K562 (cell line): ENCODE data around the gene ELOVL1. TPM values are rescaled to one million over a fixed set of nuclear protein-coding genes. Genes with fewer than 3 reads are reported as not detected.

Experiments used
- E2F3 ChIP-seq: fragments of 250-450 bp; sonication (Bioruptor Pico); IDR thresholded peaks from 2 replicates; pipeline ENCODE4 v1.4.0; 2020; ENCODE audit warnings: mild to moderate bottlenecking
- E2F6 ChIP-seq, 2 experiments: IDR thresholded peaks; 2 replicates each; pipeline ENCODE4 v1.6.1; 2011; ENCODE audit warnings: borderline replicate concordance in 1 of 2, control low read depth in 1 of 2, low read depth in 1 of 2, low read length in 1 of 2, mild to moderate bottlenecking in 1 of 2, mixed read lengths in 1 of 2, moderate library complexity in 1 of 2; ENCODE audit not compliant: insufficient read depth in 1 of 2, insufficient read length in 1 of 2, poor library complexity in 1 of 2, severe bottlenecking in 1 of 2; ENCODE audit errors: extremely low read depth in 1 of 2
- ELF1 ChIP-seq: fragments of 200-800 bp; sonication (Bioruptor generic); IDR thresholded peaks from 2 replicates; pipeline ENCODE4 v1.6.1; 2016; ENCODE audit warnings: missing genetic modification characterization, missing compliant biosample characterization
- KDM1A ChIP-seq, 2 experiments: fragments of 450-650 bp; IDR thresholded peaks; 2 replicates each; pipeline ENCODE4 v1.6.1; 2016; ENCODE audit warnings: mild to moderate bottlenecking in 2 of 2
- MYNN ChIP-seq, 2 experiments: sonication (generic); formaldehyde crosslinking in 1 of 2; IDR thresholded peaks; 2 replicates each; pipeline versions ENCODE4 v1.5.0 to v1.6.1; 2016 to 2020; ENCODE audit warnings: antibody characterized with exemption in 1 of 2, missing genetic modification reagents in 1 of 2
- SIN3A ChIP-seq, 2 experiments: fragments of 150-350 bp in 1 of 2; IDR thresholded peaks; 2 replicates each; pipeline ENCODE4 v1.6.1; 2011 to 2016; ENCODE audit warnings: borderline replicate concordance in 2 of 2, low read depth in 2 of 2, low read length in 2 of 2, mild to moderate bottlenecking in 2 of 2, moderate library complexity in 2 of 2; ENCODE audit not compliant: control insufficient read depth in 1 of 2
- SIRT6 ChIP-seq: IDR thresholded peaks from one replicate; pipeline ENCODE4 v1.6.1; 2012; ENCODE audit warnings: low read depth, mild to moderate bottlenecking, control low read depth, inconsistent platforms, low read length, moderate library complexity
- SRSF1 ChIP-seq: fragments of 200-400 bp; formaldehyde crosslinking; IDR thresholded peaks from 2 replicates; pipeline ENCODE4 v1.6.1; 2017; ENCODE audit warnings: mild to moderate bottlenecking, low read depth, low read length, moderate library complexity
- ZNF586 ChIP-seq: fragments of 450-650 bp; formaldehyde crosslinking; conservative IDR thresholded peaks from 2 replicates; pipeline ENCODE4 v1.4.0; 2020; ENCODE audit warnings: mild to moderate bottlenecking, moderate library complexity
- ZSCAN32 ChIP-seq: fragments of 450-650 bp; formaldehyde crosslinking; IDR thresholded peaks from 2 replicates; pipeline ENCODE4 v1.4.0; 2020; ENCODE audit warnings: mild to moderate bottlenecking, moderate library complexity
- polyA plus RNA-seq, 8 experiments: library from polyadenylated mRNA; depleted of rRNA in 4 of 8; stranded (reverse) in 5 of 8; unstranded in 3 of 8; fragments of >200 nt; fragmentation: Nextera tagmentation in 2 of 8; fragmentation: Illumina TruSeq in 1 of 8; extraction: Ambion mirVana in 2 of 8; extraction: Trizol in 1 of 8; gene quantifications; 2 replicates each; pipeline versions ENCODE4 v1.2.1 to v1.2.3, GENCODE V29; 2011 to 2014; ENCODE audit warnings: inconsistent platforms in 1 of 8, missing spikeins in 1 of 8
- total RNA-seq, 7 experiments: library from RNA; depleted of rRNA in 6 of 7; stranded (reverse); fragments of >200 nt in 6 of 7; fragmentation: Illumina TruSeq in 2 of 7; extraction: Trizol in 2 of 7; gene quantifications; 2 replicates each; pipeline versions ENCODE4 v1.2.1 to v1.2.3, GENCODE V29; 2011 to 2021; ENCODE audit warnings: low replicate concordance in 1 of 7
- TF ChIP-seq, protein P1 (sequence below): fragments of 450-650 bp; IDR thresholded peaks from 2 replicates; pipeline ENCODE4 v1.6.1; 2017; ENCODE audit warnings: antibody characterized with exemption, mild to moderate bottlenecking
- TF ChIP-seq, protein P2 (sequence below): fragments of 250-450 bp; sonication (Bioruptor Pico); IDR thresholded peaks from 2 replicates; pipeline ENCODE4 v1.4.0; 2020; ENCODE audit warnings: mild to moderate bottlenecking, moderate library complexity
- TF ChIP-seq, protein P3 (sequence below): sonication (generic); formaldehyde crosslinking; IDR thresholded peaks from 2 replicates; pipeline ENCODE4 v1.8.1; 2023; ENCODE audit warnings: missing genetic modification reagents, mild to moderate bottlenecking, borderline replicate concordance

ELOVL1 gene
- total and polyA plus RNA-seq, 9 of the 15 experiments (the other 6 are each of a cell fraction or from before 2014, with no cell fraction given), result 51.0 to 157 (median 70.3) TPM

DNA sequence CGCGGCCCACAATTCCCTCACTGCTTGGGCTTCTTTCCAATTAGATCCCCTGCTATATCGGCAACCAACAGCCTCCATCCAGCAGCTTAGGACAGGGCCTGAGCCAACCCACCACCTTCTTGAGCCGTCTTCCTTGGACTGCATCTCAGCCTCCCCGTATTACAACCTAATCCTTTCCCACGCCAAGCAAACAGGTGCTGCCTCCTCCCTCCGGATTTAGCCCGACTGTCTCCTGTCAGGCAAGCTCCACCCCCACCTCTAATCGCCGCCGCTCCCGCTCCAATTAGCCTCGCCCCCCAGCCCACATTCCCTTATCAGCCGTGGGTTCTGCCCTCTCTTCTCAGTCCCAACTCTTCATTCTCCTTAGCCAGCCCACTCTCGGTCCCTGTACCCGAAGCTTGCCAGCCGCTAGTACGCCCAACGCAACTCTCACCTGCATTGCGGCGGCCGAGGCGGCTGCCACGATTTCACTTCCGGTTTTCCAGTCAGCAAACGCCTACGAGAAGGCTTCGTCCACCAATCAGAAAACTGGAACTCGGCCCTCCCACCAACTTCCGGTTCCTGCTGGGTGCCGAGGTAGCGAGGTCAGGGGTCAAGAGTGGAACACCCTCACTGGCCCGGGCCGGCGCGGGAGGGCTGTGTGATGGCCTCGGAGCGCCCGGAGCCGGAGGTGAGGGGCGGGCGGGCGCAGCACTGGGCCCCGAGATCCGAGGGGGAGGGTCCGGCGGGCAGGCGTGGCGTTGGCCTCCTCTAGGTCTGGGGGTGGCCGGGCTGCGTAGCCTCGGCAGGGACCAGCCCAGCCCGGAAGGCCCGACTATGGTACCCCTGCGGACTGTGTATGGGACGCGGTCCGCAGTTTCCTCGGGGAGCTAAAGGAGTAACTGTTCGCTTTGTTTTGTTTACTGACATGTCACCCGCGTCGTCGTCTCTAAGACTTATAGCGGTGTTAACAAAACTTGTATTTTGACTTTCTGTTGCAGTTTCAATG, 21.8 kb upstream of the ELOVL1 start, which contains the start of the genes MED8 and SZT2 (continued):
- TF ChIP-seq E2F6 (IDR thresholded peaks at IDR 0.05; ENCODE audit: borderline replicate concordance in 1 of 2, extremely low read depth in 1 of 2, insufficient read depth in 1 of 2, insufficient read length in 1 of 2, low read depth in 1 of 2, low read length in 1 of 2, poor library complexity in 1 of 2, severe bottlenecking in 1 of 2) (no peak), SIRT6 (no peak), SIN3A (IDR thresholded peaks at IDR 0.05; ENCODE audit: borderline replicate concordance in 2 of 2, control insufficient read depth in 1 of 2, low read depth in 2 of 2, low read length in 2 of 2) (peak; percentile 90 to 92; a peak in 3 of 4 replicates), ZSCAN32 (no peak), SRSF1 (no peak), ELF1 (peak; percentile 97), KDM1A (IDR thresholded peaks at IDR 0.05) (no peak), E2F3 (CRISPR knock-in tag) (no peak), ZNF586 (CRISPR knock-in tag) (no peak), MYNN (IDR thresholded peaks at IDR 0.05) (no peak), MYNN (CRISPR knock-in tag; IDR thresholded peaks at IDR 0.05) (no peak)
- TF ChIP-seq, protein P1, sequence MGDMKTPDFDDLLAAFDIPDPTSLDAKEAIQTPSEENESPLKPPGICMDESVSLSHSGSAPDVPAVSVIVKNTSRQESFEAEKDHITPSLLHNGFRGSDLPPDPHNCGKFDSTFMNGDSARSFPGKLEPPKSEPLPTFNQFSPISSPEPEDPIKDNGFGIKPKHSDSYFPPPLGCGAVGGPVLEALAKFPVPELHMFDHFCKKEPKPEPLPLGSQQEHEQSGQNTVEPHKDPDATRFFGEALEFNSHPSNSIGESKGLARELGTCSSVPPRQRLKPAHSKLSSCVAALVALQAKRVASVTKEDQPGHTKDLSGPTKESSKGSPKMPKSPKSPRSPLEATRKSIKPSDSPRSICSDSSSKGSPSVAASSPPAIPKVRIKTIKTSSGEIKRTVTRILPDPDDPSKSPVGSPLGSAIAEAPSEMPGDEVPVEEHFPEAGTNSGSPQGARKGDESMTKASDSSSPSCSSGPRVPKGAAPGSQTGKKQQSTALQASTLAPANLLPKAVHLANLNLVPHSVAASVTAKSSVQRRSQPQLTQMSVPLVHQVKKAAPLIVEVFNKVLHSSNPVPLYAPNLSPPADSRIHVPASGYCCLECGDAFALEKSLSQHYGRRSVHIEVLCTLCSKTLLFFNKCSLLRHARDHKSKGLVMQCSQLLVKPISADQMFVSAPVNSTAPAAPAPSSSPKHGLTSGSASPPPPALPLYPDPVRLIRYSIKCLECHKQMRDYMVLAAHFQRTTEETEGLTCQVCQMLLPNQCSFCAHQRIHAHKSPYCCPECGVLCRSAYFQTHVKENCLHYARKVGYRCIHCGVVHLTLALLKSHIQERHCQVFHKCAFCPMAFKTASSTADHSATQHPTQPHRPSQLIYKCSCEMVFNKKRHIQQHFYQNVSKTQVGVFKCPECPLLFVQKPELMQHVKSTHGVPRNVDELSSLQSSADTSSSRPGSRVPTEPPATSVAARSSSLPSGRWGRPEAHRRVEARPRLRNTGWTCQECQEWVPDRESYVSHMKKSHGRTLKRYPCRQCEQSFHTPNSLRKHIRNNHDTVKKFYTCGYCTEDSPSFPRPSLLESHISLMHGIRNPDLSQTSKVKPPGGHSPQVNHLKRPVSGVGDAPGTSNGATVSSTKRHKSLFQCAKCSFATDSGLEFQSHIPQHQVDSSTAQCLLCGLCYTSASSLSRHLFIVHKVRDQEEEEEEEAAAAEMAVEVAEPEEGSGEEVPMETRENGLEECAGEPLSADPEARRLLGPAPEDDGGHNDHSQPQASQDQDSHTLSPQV, result no peak
- TF ChIP-seq, protein P2, sequence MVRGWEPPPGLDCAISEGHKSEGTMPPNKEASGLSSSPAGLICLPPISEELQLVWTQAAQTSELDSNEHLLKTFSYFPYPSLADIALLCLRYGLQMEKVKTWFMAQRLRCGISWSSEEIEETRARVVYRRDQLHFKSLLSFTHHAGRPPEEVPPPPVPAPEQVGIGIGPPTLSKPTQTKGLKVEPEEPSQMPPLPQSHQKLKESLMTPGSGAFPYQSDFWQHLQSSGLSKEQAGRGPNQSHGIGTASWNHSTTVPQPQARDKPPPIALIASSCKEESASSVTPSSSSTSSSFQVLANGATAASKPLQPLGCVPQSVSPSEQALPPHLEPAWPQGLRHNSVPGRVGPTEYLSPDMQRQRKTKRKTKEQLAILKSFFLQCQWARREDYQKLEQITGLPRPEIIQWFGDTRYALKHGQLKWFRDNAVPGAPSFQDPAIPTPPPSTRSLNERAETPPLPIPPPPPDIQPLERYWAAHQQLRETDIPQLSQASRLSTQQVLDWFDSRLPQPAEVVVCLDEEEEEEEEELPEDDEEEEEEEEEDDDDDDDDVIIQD, result no peak
- TF ChIP-seq, protein P3, sequence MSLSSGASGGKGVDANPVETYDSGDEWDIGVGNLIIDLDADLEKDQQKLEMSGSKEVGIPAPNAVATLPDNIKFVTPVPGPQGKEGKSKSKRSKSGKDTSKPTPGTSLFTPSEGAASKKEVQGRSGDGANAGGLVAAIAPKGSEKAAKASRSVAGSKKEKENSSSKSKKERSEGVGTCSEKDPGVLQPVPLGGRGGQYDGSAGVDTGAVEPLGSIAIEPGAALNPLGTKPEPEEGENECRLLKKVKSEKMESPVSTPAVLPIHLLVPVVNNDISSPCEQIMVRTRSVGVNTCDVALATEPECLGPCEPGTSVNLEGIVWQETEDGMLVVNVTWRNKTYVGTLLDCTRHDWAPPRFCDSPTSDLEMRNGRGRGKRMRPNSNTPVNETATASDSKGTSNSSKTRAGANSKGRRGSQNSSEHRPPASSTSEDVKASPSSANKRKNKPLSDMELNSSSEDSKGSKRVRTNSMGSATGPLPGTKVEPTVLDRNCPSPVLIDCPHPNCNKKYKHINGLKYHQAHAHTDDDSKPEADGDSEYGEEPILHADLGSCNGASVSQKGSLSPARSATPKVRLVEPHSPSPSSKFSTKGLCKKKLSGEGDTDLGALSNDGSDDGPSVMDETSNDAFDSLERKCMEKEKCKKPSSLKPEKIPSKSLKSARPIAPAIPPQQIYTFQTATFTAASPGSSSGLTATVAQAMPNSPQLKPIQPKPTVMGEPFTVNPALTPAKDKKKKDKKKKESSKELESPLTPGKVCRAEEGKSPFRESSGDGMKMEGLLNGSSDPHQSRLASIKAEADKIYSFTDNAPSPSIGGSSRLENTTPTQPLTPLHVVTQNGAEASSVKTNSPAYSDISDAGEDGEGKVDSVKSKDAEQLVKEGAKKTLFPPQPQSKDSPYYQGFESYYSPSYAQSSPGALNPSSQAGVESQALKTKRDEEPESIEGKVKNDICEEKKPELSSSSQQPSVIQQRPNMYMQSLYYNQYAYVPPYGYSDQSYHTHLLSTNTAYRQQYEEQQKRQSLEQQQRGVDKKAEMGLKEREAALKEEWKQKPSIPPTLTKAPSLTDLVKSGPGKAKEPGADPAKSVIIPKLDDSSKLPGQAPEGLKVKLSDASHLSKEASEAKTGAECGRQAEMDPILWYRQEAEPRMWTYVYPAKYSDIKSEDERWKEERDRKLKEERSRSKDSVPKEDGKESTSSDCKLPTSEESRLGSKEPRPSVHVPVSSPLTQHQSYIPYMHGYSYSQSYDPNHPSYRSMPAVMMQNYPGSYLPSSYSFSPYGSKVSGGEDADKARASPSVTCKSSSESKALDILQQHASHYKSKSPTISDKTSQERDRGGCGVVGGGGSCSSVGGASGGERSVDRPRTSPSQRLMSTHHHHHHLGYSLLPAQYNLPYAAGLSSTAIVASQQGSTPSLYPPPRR (CRISPR knock-in tag), result peak; percentile 37; the same call in 1 of the 2 replicates
